H1 (cell line): ENCODE results near the gene LOC101059915.

Experiments
- CTCF ChIA-PET: fragments of 300-600 bp; sonication (Branson Sonifier 250); formaldehyde crosslinking; loops from one replicate; lab custom pipeline; 2021; ENCODE audit not compliant: partially characterized antibody; lab: Charles Lee
- POLR2A ChIA-PET: fragments of 300-600 bp; sonication (Branson Sonifier 250); formaldehyde crosslinking; loops from one replicate; lab custom pipeline; 2021; ENCODE audit warnings: inconsistent platforms; ENCODE audit not compliant: partially characterized antibody; lab: Charles Lee
- DNase-seq, 2 experiments: peaks; one replicate each; pipeline versions ENCODE4 v3.0.0 to v3.0.0-alpha.2; 2010 to 2022; ENCODE audit warnings: low spot score in 2 of 2, low read depth in 1 of 2, mixed read lengths in 1 of 2
- FAIRE-seq: peaks from 2 replicates; lab custom pipeline; 2011; peaks lifted over from hg19 to GRCh38; lab: Jason Lieb, UNC
- H2AFZ ChIP-seq: 2 replicates; pipeline ENCODE4 v1.8.1; 2012; ENCODE audit warnings: low read length, inconsistent platforms
- H2AK5ac ChIP-seq: 2 replicates; pipeline ENCODE4 v1.6.1; 2013; ENCODE audit warnings: low read depth, low read length
- H2BK120ac ChIP-seq: replicated peaks from 2 replicates; pipeline ENCODE3; 2013; ENCODE audit warnings: low read depth, low read length, inconsistent platforms
- H2BK12ac ChIP-seq: 2 replicates; pipeline ENCODE4 v1.6.1; 2013; ENCODE audit warnings: low read depth, low read length
- H2BK15ac ChIP-seq: 2 replicates; pipeline ENCODE4 v1.6.1; 2013; ENCODE audit warnings: low read length
- H2BK20ac ChIP-seq: 2 replicates; pipeline ENCODE4 v1.6.1; 2013; ENCODE audit warnings: low read length
- H2BK5ac ChIP-seq: 2 replicates; pipeline ENCODE4 v1.6.1; 2013; ENCODE audit warnings: low read depth, low read length
- H3K14ac ChIP-seq: 2 replicates; pipeline ENCODE4 v1.6.1; 2013; ENCODE audit warnings: inconsistent platforms; ENCODE audit not compliant: insufficient read length
- H3K18ac ChIP-seq: 2 replicates; pipeline ENCODE4 v1.6.1; 2013; ENCODE audit warnings: low read length; ENCODE audit errors: extremely low read depth
- H3K23ac ChIP-seq: 2 replicates; pipeline ENCODE4 v1.6.1; 2013; ENCODE audit warnings: inconsistent platforms; ENCODE audit not compliant: insufficient read length
- H3K23me2 ChIP-seq: 2 replicates; pipeline ENCODE4 v1.6.1; 2013; ENCODE audit warnings: low read depth, low read length
- H3K27ac ChIP-seq: 2 replicates; pipeline ENCODE4 v1.6.1; 2011; ENCODE audit warnings: low read depth, low read length, inconsistent platforms
- H3K27me3 ChIP-seq, 4 experiments: replicated peaks in 1 of 4; 1 replicate in 1 of 4; 2 replicates in 3 of 4; pipeline versions ENCODE4 v1.6.1 to v1.8.1; 2011 to 2013; ENCODE audit warnings: low read length in 3 of 4, mild to moderate bottlenecking in 3 of 4, inconsistent platforms in 2 of 4, mixed read lengths in 2 of 4, moderate library complexity in 1 of 4; ENCODE audit not compliant: control insufficient read depth in 3 of 4, insufficient read depth in 3 of 4; ENCODE audit errors: extremely low read depth in 1 of 4
- H3K36me3 ChIP-seq, 4 experiments: 2 replicates each; pipeline versions ENCODE4 v1.6.1 to v1.8.1; 2011 to 2013; ENCODE audit warnings: mild to moderate bottlenecking in 4 of 4, low read length in 3 of 4, moderate library complexity in 2 of 4, control low read depth in 1 of 4, inconsistent platforms in 1 of 4; ENCODE audit not compliant: insufficient read depth in 4 of 4, control insufficient read depth in 2 of 4
- H3K4ac ChIP-seq: replicated peaks from 2 replicates; pipeline ENCODE3; 2013; ENCODE audit warnings: low read length, low read depth, mixed read lengths, inconsistent platforms; ENCODE audit not compliant: insufficient read length
- H3K4me1 ChIP-seq, 4 experiments: replicated peaks in 1 of 4; 1 replicate in 1 of 4; 2 replicates in 3 of 4; pipeline versions ENCODE4 v1.6.1 to v1.8.1; 2011 to 2013; ENCODE audit warnings: low read length in 3 of 4, inconsistent platforms in 2 of 4, mixed read lengths in 1 of 4; ENCODE audit not compliant: insufficient read depth in 4 of 4, control insufficient read depth in 3 of 4
- H3K4me2 ChIP-seq, 2 experiments: 2 replicates each; pipeline versions ENCODE4 v1.6.1 to v1.8.1; 2011 to 2013; ENCODE audit warnings: low read depth in 2 of 2, low read length in 2 of 2, control low read depth in 1 of 2, inconsistent platforms in 1 of 2, mild to moderate bottlenecking in 1 of 2; ENCODE audit not compliant: insufficient read depth in 1 of 2
- H3K4me3 ChIP-seq, 4 experiments: fragments of 200-600, 300-600 bp in 1 of 4; sonication (generic), shearing (Covaris generic), sonication (Bioruptor Twin) in 1 of 4; 2 replicates each; pipeline versions ENCODE4 v1.5.1 to v1.8.1; 2011 to 2016; ENCODE audit warnings: low read length in 4 of 4, low read depth in 3 of 4, control low read depth in 2 of 4, inconsistent platforms in 2 of 4, mild to moderate bottlenecking in 2 of 4, mixed read lengths in 1 of 4, moderate library complexity in 1 of 4; ENCODE audit not compliant: insufficient read depth in 2 of 4; ENCODE audit errors: extremely low read depth in 1 of 4
- H3K56ac ChIP-seq: replicated peaks from 2 replicates; pipeline ENCODE3; 2013; ENCODE audit warnings: low read depth, mild to moderate bottlenecking, mixed read lengths, low read length, inconsistent platforms; ENCODE audit not compliant: insufficient read length
- H3K79me1 ChIP-seq: 2 replicates; pipeline ENCODE4 v1.6.1; 2013; ENCODE audit warnings: low read depth, low read length, control low read depth
- H3K79me2 ChIP-seq, 2 experiments: 2 replicates each; pipeline versions ENCODE4 v1.6.1 to v1.8.1; 2012 to 2013; ENCODE audit warnings: low read length in 2 of 2, mild to moderate bottlenecking in 2 of 2, inconsistent platforms in 1 of 2; ENCODE audit not compliant: insufficient read depth in 2 of 2, control insufficient read depth in 1 of 2
- H3K9ac ChIP-seq, 4 experiments: replicated peaks in 1 of 4; 1 replicate in 1 of 4; 2 replicates in 3 of 4; pipeline versions ENCODE4 v1.6.1 to v1.8.1; 2011 to 2013; ENCODE audit warnings: low read depth in 3 of 4, low read length in 3 of 4, control low read depth in 2 of 4, mild to moderate bottlenecking in 2 of 4, moderate library complexity in 2 of 4, inconsistent platforms in 1 of 4; ENCODE audit errors: extremely low read depth in 1 of 4
- H3K9me3 ChIP-seq, 2 experiments: 2 replicates each; pipeline versions ENCODE4 v1.6.1 to v1.8.1; 2012 to 2013; ENCODE audit warnings: mild to moderate bottlenecking in 2 of 2, moderate library complexity in 2 of 2, control low read depth in 1 of 2, inconsistent platforms in 1 of 2, low read depth in 1 of 2, low read length in 1 of 2, mixed read lengths in 1 of 2; ENCODE audit not compliant: insufficient read depth in 2 of 2
- H4K20me1 ChIP-seq, 2 experiments: replicated peaks in 1 of 2; 2 replicates each; pipeline versions ENCODE3 to v1.8.1; 2011 to 2013; ENCODE audit warnings: inconsistent platforms in 2 of 2, low read length in 2 of 2, mild to moderate bottlenecking in 1 of 2; ENCODE audit not compliant: insufficient read depth in 2 of 2, control insufficient read depth in 1 of 2
- H4K5ac ChIP-seq: 2 replicates; pipeline ENCODE4 v1.6.1; 2013; ENCODE audit warnings: low read length, low read depth, mixed read lengths, inconsistent platforms; ENCODE audit not compliant: insufficient read length
- H4K8ac ChIP-seq: 2 replicates; pipeline ENCODE4 v1.8.0; 2013; ENCODE audit warnings: mild to moderate bottlenecking, moderate library complexity, low read length, inconsistent platforms; ENCODE audit not compliant: insufficient read depth; ENCODE audit errors: extremely low read depth
- H4K91ac ChIP-seq: replicated peaks from 2 replicates; pipeline ENCODE3; 2013; ENCODE audit warnings: low read length, mixed read lengths, inconsistent platforms; ENCODE audit not compliant: insufficient read length
- BRCA1 ChIP-seq: IDR thresholded peaks from 2 replicates; pipeline ENCODE4 v1.6.1; 2012; ENCODE audit warnings: low read depth, low read length, improper control_type of control experiment
- CHD2 ChIP-seq: IDR thresholded peaks from 2 replicates; pipeline ENCODE4 v1.6.1; 2012; ENCODE audit warnings: low read length, improper control_type of control experiment
- GTF2F1 ChIP-seq: IDR thresholded peaks from 2 replicates; pipeline ENCODE4 v1.6.1; 2012; ENCODE audit warnings: low read depth, low read length, improper control_type of control experiment, borderline replicate concordance
- JUND ChIP-seq: IDR thresholded peaks from 2 replicates; pipeline ENCODE4 v1.6.1; 2011; ENCODE audit warnings: mild to moderate bottlenecking, improper control_type of control experiment, low read length
- NRF1 ChIP-seq: IDR thresholded peaks from 2 replicates; pipeline ENCODE4 v1.6.1; 2011; ENCODE audit warnings: mild to moderate bottlenecking, low read depth, low read length, improper control_type of control experiment
- POU5F1 ChIP-seq: IDR thresholded peaks from 2 replicates; pipeline ENCODE4 v1.6.1; 2011; ENCODE audit warnings: low read depth, mild to moderate bottlenecking, low read length, moderate library complexity
- SAP30 ChIP-seq: fragments of 300-600 bp; sonication (generic); IDR thresholded peaks from 2 replicates; pipeline ENCODE4 v1.7.1; 2012; ENCODE audit warnings: low read length, moderate library complexity, mild to moderate bottlenecking, inconsistent platforms; ENCODE audit not compliant: insufficient read depth, insufficient replicate concordance
- SP1 ChIP-seq: IDR thresholded peaks from 2 replicates; pipeline ENCODE4 v1.6.1; 2011; ENCODE audit warnings: low read depth, low read length
- SRF ChIP-seq: IDR thresholded peaks from 2 replicates; pipeline ENCODE4 v1.6.1; 2011; ENCODE audit warnings: mild to moderate bottlenecking, low read depth, low read length, moderate library complexity
- SUZ12 ChIP-seq: fragments of 200-600 bp; sonication (generic); IDR thresholded peaks from 2 replicates; pipeline ENCODE4 v1.6.1; 2012; ENCODE audit warnings: mild to moderate bottlenecking, inconsistent platforms, low read length, moderate library complexity, mixed read lengths
- TCF12 ChIP-seq: IDR thresholded peaks from 2 replicates; pipeline ENCODE4 v1.6.1; 2011; ENCODE audit warnings: low read depth, mild to moderate bottlenecking, low read length
- WGBS, 2 experiments: shearing (Covaris generic) in 1 of 2; methylation state at CpG; one replicate each; pipeline versions ENCODE4 v1.1.6 to v1.1.7; 2013 to 2015; ENCODE audit warnings: low lambda C conversion rate in 2 of 2, mixed read lengths in 2 of 2, inconsistent platforms in 1 of 2, low coverage in 1 of 2, missing lambda C conversion rate in 1 of 2; ENCODE audit not compliant: insufficient replicate concordance in 2 of 2, insufficient coverage in 1 of 2, insufficient read length in 1 of 2; ENCODE audit errors: extremely low coverage in 1 of 2, missing lambda C conversion rate in 1 of 2; 5-methylcytosine and 5-hydroxymethylcytosine counted together
- TF ChIP-seq, protein P1 (sequence below): IDR thresholded peaks from 2 replicates; pipeline ENCODE4 v1.6.1; 2012; ENCODE audit warnings: inconsistent platforms
- TF ChIP-seq, protein P2 (sequence below): IDR thresholded peaks from 2 replicates; pipeline ENCODE4 v1.6.1; 2011; ENCODE audit warnings: low read depth, mild to moderate bottlenecking, low read length; ENCODE audit not compliant: insufficient read depth

LOC101059915 gene

GRCh38 chrX:71625471-71625870 lies 41.9 kb upstream of the LOC101059915 start:
- Histone ChIP-seq H2BK15ac (no peak overlapping the region), H3K9me3 (no peaks in the 10 kb centered on the region), H2BK5ac (no peak overlapping the region), H3K23me2 (no peaks in the 10 kb centered on the region), H3K9ac (no peak overlapping the region), H4K5ac (no peak overlapping the region), H3K4ac (no peak overlapping the region), H3K4me1 (peaks cover 0 to 3% (median 0%) of the 10 kb centered on the region in 4 experiments; a peak in 1 of 7 replicates), H3K4me2 (no peak overlapping the region), H2BK120ac (no peak overlapping the region), H3K23ac (no peak overlapping the region), H3K27ac (no peak overlapping the region), H3K14ac (no peak overlapping the region), H3K79me1 (no peaks in the 10 kb centered on the region), H2BK12ac (no peak overlapping the region), H4K91ac (no peak overlapping the region), H2AFZ (no peak overlapping the region), H3K56ac (no peak overlapping the region), H4K8ac (no peak overlapping the region), H3K36me3 (no peaks in the 10 kb centered on the region), H3K4me3 (no peak overlapping the region), H3K18ac (no peak overlapping the region), H4K20me1 (no peaks in the 10 kb centered on the region), H3K27me3 (no peaks in the 10 kb centered on the region), H2AK5ac (no peak overlapping the region), H3K79me2 (no peaks in the 10 kb centered on the region), H2BK20ac (no peak overlapping the region)
- ChIA-PET CTCF (no interaction called here), POLR2A (interaction anchor here (0.8 kb wide), 1 partner anchor 15 kb away, joined by 3 read pairs; no protein-coding TSS in a partner anchor)
- no peak for DNase-seq
- no peak for TF ChIP-seq JUND
- no peak for TF ChIP-seq NRF1
- TF ChIP-seq BRCA1: no peak
- TF ChIP-seq, protein P1, sequence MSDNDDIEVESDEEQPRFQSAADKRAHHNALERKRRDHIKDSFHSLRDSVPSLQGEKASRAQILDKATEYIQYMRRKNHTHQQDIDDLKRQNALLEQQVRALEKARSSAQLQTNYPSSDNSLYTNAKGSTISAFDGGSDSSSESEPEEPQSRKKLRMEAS: no peak
- TF ChIP-seq, protein P2, sequence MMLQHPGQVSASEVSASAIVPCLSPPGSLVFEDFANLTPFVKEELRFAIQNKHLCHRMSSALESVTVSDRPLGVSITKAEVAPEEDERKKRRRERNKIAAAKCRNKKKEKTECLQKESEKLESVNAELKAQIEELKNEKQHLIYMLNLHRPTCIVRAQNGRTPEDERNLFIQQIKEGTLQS: no peak
- TF ChIP-seq SP1: no peak
- no peak for TF ChIP-seq SUZ12
- TF ChIP-seq SRF: no peak
- no peak for TF ChIP-seq GTF2F1
- no peak for TF ChIP-seq TCF12
- no peak for TF ChIP-seq CHD2
- TF ChIP-seq SAP30: no peak
- TF ChIP-seq POU5F1: no peak
- WGBS, 2 experiments: 87% methylated on average over 5 of the region's 5 CpGs; no CpG with 5 or more reads in 1 of the 2 experiments
- no peak for FAIRE-seq
